ENCODE data around the gene PTP4A1. TPM values are rescaled to one million over a fixed set of nuclear protein-coding genes. Genes with fewer than 3 reads are reported as not detected.

PTP4A1 gene
- total RNA-seq, 1 donor from 2014 or later: 31.3 TPM

GRCh38 chr6:63589952-63590411 is 17.7 kb downstream of the PTP4A1 start:
- peaks cover 9% of the 10 kb centered on the region for H3K4me1 ChIP-seq
- no peak overlapping the region for H2AFZ ChIP-seq (replicated peaks)
- Mint-ChIP-seq H3K9me3 (no peaks in the 10 kb centered on the region), H3K4me1 (peaks cover 6% of the 10 kb centered on the region), H3K36me3 (no peaks in the 10 kb centered on the region), H3K4me3 (no peak overlapping the region), H3K27ac (peak overlapping the region; percentile 44), H3K27me3 (ENCODE audit: insufficient read depth, low read depth) (no peaks in the 10 kb centered on the region)
- H3K9me3 ChIP-seq (ENCODE audit: low read depth): no peaks in the 10 kb centered on the region
- H3K79me2 ChIP-seq (ENCODE audit: low read depth): no peaks in the 10 kb centered on the region
- peak; percentile 21 for DNase-seq (ENCODE audit: low spot score)
- TF ChIP-seq EZH2 (IDR thresholded peaks at IDR 0.05) (no peak), EZH2phosphoT487 (IDR thresholded peaks at IDR 0.05) (no peak), CTCF (IDR thresholded peaks at IDR 0.05) (no peak)
- H3K27me3 ChIP-seq: no peaks in the 10 kb centered on the region
- no peaks in the 10 kb centered on the region for H3K36me3 ChIP-seq
- no peak overlapping the region for H3K4me3 ChIP-seq
- no peaks in the 10 kb centered on the region for H4K20me1 ChIP-seq (ENCODE audit: low read depth)
- no peak overlapping the region for H3K4me2 ChIP-seq
- H3K9ac ChIP-seq: no peak overlapping the region
- no peaks in the 10 kb centered on the region for H3F3A ChIP-seq (ENCODE audit: low read depth)
- H3K27ac ChIP-seq: no peak overlapping the region

DNA sequence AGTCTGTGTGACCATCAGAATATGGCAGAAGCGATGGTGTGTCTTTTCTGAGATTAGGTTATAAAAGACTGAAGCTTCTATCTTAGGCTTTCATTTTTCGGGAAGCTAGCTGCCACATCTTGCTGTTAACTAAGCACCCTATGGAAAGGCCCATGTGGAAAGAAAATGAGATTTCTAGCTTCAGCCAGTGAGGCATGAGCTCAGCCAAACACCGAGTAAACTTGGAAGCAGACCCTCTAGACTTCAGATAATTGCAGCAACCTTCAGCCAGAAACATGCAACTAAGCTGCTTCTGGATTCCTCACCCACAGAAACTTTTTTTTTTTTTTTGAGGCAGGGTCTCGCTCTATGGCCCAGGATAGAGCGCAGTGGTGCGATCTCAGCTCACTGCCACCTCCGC is 20.6 kb downstream of the PTP4A1 start:
- Histone ChIP-seq H3K79me2 (ENCODE audit: low read depth) (no peaks in the 10 kb centered on the region), H3K27ac (no peak overlapping the region), H3K36me3 (no peaks in the 10 kb centered on the region), H2AFZ (replicated peaks) (no peak overlapping the region), H3K4me1 (peaks cover 12% of the 10 kb centered on the region), H3K9ac (no peak overlapping the region), H3K4me2 (no peak overlapping the region), H3K27me3 (no peaks in the 10 kb centered on the region), H3F3A (ENCODE audit: low read depth) (peaks cover 2% of the 10 kb centered on the region), H3K4me3 (no peak overlapping the region), H4K20me1 (ENCODE audit: low read depth) (no peaks in the 10 kb centered on the region), H3K9me3 (ENCODE audit: low read depth) (no peaks in the 10 kb centered on the region)
- no peaks in the 10 kb centered on the region for H3K36me3 Mint-ChIP-seq
- H3K4me1 Mint-ChIP-seq: peaks cover 10% of the 10 kb centered on the region
- no peak overlapping the region for H3K27ac Mint-ChIP-seq
- H3K9me3 Mint-ChIP-seq: no peaks in the 10 kb centered on the region
- TF ChIP-seq CTCF (IDR thresholded peaks at IDR 0.05) (no peak), EZH2phosphoT487 (IDR thresholded peaks at IDR 0.05) (no peak), EZH2 (IDR thresholded peaks at IDR 0.05) (no peak)
- peaks cover 2% of the 10 kb centered on the region for H3K27me3 Mint-ChIP-seq (ENCODE audit: insufficient read depth, low read depth)
- DNase-seq (ENCODE audit: low spot score): no peak
- H3K4me3 Mint-ChIP-seq: no peak overlapping the region

GRCh38 chr6:63597141-63598048 is 25.1 kb downstream of the PTP4A1 start:
- peak overlapping the region; percentile 80 for H3K27ac Mint-ChIP-seq
- no peak overlapping the region for H3K27ac ChIP-seq

More at GRCh38 chr6:63597141-63598048, 25.1 kb downstream of the PTP4A1 start:
- no peak for DNase-seq (ENCODE audit: low spot score)
- Histone ChIP-seq H3K4me1 (peaks cover 3% of the 10 kb centered on the region), H3F3A (ENCODE audit: low read depth) (peaks cover 5% of the 10 kb centered on the region), H2AFZ (replicated peaks) (peak overlapping the region; percentile 100), H3K9ac (peak overlapping the region; percentile 29), H4K20me1 (ENCODE audit: low read depth) (no peaks in the 10 kb centered on the region), H3K4me2 (peak overlapping the region; percentile 81), H3K27me3 (no peaks in the 10 kb centered on the region), H3K36me3 (no peaks in the 10 kb centered on the region), H3K4me3 (peak overlapping the region; percentile 70), H3K79me2 (ENCODE audit: low read depth) (no peaks in the 10 kb centered on the region), H3K9me3 (ENCODE audit: low read depth) (no peaks in the 10 kb centered on the region)
- H3K27me3 Mint-ChIP-seq (ENCODE audit: insufficient read depth, low read depth): peaks cover 2% of the 10 kb centered on the region
- H3K9me3 Mint-ChIP-seq: no peaks in the 10 kb centered on the region
- H3K4me3 Mint-ChIP-seq: peak overlapping the region; percentile 88
- no peaks in the 10 kb centered on the region for H3K36me3 Mint-ChIP-seq
- no peak for TF ChIP-seq EZH2 (IDR thresholded peaks at IDR 0.05)
- no peak for TF ChIP-seq CTCF (IDR thresholded peaks at IDR 0.05)
- peaks cover 10% of the 10 kb centered on the region for H3K4me1 Mint-ChIP-seq
